H1 (cell line): Measurements from ENCODE around the gene CHMP4A.

Source experiments
- BRCA1 ChIP-seq: IDR thresholded peaks from 2 replicates; pipeline ENCODE4 v1.6.1; 2012; ENCODE audit warnings: low read depth, low read length, improper control_type of control experiment
- CBX5 ChIP-seq: fragments of 300-800, 300-1000 bp; sonication (generic); IDR thresholded peaks from 2 replicates; pipeline ENCODE4 v1.7.1; 2016; ENCODE audit warnings: antibody characterized with exemption, low read length, low read depth
- CEBPB ChIP-seq: IDR thresholded peaks from 2 replicates; pipeline ENCODE4 v1.6.1; 2012; ENCODE audit warnings: low read depth, low read length
- EP300 ChIP-seq, 2 experiments: IDR thresholded peaks; 1 replicate in 1 of 2; 2 replicates in 1 of 2; pipeline ENCODE4 v1.6.1; 2011 to 2012; ENCODE audit warnings: low read depth in 2 of 2, low read length in 2 of 2, mild to moderate bottlenecking in 2 of 2, borderline replicate concordance in 1 of 2, inconsistent platforms in 1 of 2, moderate library complexity in 1 of 2
- EZH2 ChIP-seq: fragments of 200-600 bp; sonication (generic); IDR thresholded peaks from 2 replicates; pipeline ENCODE4 v1.7.1; 2012; ENCODE audit warnings: low read depth, mild to moderate bottlenecking, moderate library complexity, low read length, inconsistent platforms; ENCODE audit not compliant: severe bottlenecking
- GABPA ChIP-seq: IDR thresholded peaks from 2 replicates; pipeline ENCODE4 v1.6.1; 2011; ENCODE audit warnings: mild to moderate bottlenecking, low read length, moderate library complexity, borderline replicate concordance; ENCODE audit not compliant: insufficient read depth
- MAFK ChIP-seq: IDR thresholded peaks from 2 replicates; pipeline ENCODE4 v1.6.1; 2012; ENCODE audit warnings: low read depth, mild to moderate bottlenecking, improper control_type of control experiment, low read length
- POLR2A ChIP-seq, 2 experiments: IDR thresholded peaks; 1 replicate in 1 of 2; 2 replicates in 1 of 2; pipeline ENCODE4 v1.6.1; 2011; ENCODE audit warnings: low read depth in 2 of 2, low read length in 2 of 2, mild to moderate bottlenecking in 2 of 2; ENCODE audit errors: control extremely low read depth in 1 of 2
- POLR2AphosphoS5 ChIP-seq: IDR thresholded peaks from 2 replicates; pipeline ENCODE4 v1.6.1; 2011; ENCODE audit warnings: low read depth, low read length
- RFX5 ChIP-seq: IDR thresholded peaks from 2 replicates; pipeline ENCODE4 v1.6.1; 2011; ENCODE audit warnings: low read depth, low read length, improper control_type of control experiment, borderline replicate concordance
- SP1 ChIP-seq: IDR thresholded peaks from 2 replicates; pipeline ENCODE4 v1.6.1; 2011; ENCODE audit warnings: low read depth, low read length
- TAF1 ChIP-seq: IDR thresholded peaks from 2 replicates; pipeline ENCODE4 v1.6.1; 2011; ENCODE audit warnings: mild to moderate bottlenecking, low read depth, low read length
- TF ChIP-seq, protein P1 (sequence below), 3 experiments: IDR thresholded peaks; 1 replicate in 2 of 3; 2 replicates in 1 of 3; pipeline versions ENCODE4 v1.5.1 to v1.6.1; 2011; ENCODE audit warnings: low read length in 3 of 3, mild to moderate bottlenecking in 3 of 3, inconsistent platforms in 2 of 3, low read depth in 1 of 3, moderate library complexity in 1 of 3; ENCODE audit not compliant: insufficient read depth in 1 of 3; ENCODE audit errors: control extremely low read depth in 1 of 3

- TF ChIP-seq CEBPB (peak; percentile 63; the same call in 1 of the 2 replicates), TAF1 (peak; percentile 94), GABPA (no peak), EP300 (IDR thresholded peaks at IDR 0.05; ENCODE audit: borderline replicate concordance in 1 of 2, low read depth in 2 of 2, low read length in 2 of 2) (no peak), BRCA1 (no peak), POLR2AphosphoS5 (peak; percentile 95), MAFK (no peak), CBX5 (no peak), RFX5 (no peak), POLR2A (IDR thresholded peaks at IDR 0.05; ENCODE audit: control extremely low read depth in 1 of 2, low read depth in 2 of 2, low read length in 2 of 2) (peak; percentile 98), EZH2 (no peak), SP1 (0 out of 2 replicates have a peak, but pooled peaks have one; percentile 63)
- TF ChIP-seq, protein P1, sequence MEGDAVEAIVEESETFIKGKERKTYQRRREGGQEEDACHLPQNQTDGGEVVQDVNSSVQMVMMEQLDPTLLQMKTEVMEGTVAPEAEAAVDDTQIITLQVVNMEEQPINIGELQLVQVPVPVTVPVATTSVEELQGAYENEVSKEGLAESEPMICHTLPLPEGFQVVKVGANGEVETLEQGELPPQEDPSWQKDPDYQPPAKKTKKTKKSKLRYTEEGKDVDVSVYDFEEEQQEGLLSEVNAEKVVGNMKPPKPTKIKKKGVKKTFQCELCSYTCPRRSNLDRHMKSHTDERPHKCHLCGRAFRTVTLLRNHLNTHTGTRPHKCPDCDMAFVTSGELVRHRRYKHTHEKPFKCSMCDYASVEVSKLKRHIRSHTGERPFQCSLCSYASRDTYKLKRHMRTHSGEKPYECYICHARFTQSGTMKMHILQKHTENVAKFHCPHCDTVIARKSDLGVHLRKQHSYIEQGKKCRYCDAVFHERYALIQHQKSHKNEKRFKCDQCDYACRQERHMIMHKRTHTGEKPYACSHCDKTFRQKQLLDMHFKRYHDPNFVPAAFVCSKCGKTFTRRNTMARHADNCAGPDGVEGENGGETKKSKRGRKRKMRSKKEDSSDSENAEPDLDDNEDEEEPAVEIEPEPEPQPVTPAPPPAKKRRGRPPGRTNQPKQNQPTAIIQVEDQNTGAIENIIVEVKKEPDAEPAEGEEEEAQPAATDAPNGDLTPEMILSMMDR (IDR thresholded peaks at IDR 0.05; ENCODE audit: control extremely low read depth in 1 of 3, insufficient read depth in 1 of 3, low read depth in 1 of 3, low read length in 3 of 3): peak in 1 of 3 experiments; percentile 8; a peak in 1 of 4 replicates
Measured at GRCh38 chr14:24212924-24213865, at the start of gene CHMP4A.
